LNCAP (cell line): ENCODE results near the gene UBE2Q1.

Experiments
- CTCF ChIP-seq: fragments of 450-650 bp; IDR thresholded peaks from 2 replicates; pipeline ENCODE4 v1.5.1; 2017; ENCODE audit warnings: mild to moderate bottlenecking

The UBE2Q1 gene

DNA sequence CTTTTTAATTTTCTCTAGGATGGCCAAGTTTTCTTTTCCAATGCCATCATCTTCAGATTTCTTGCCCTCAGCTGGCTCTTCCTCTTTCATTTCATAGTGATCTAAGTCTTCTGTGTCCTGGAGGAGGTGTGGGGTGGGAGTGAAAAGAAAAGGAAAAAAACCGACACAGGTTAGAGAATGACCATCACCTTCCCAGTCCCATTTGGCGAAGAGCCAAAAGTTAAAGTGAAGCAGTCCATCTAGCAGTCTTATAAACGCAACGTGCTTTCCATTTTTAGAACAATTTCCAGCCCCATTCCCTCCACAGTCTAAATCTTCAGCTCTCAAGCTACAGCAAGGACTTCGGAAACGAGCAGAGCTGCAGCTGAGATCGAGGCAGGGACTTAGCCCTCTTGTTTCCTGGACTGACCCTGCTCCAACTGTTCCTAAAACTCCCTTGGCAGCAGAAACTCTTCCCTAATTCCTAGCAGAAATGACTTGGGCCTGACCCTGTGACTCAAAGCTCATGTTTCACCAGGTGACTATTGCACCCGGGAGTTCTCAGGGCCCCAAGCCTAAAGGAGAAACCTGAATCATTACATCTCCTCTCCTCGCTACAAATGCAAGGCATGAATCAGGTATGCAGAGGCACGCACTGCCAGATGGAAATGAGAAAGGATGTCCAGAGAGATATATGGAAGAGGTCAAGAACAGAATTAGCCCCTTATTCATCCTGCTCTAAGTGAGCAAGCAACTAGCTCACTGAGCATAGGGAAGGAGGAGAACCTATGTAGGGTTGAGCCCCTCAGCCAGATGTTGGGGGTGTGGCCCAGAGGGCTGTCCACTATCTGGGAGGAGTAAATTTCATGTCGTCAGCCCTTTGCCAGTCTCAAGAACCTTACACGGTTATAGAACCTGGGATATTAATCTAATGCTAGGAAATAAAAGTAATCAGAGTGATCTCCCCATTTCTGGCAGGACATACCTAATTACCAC is 5.1 kb downstream of the UBE2Q1 start:
- no peak for TF ChIP-seq CTCF

GRCh38 chr1:154552036-154552435 is 6.4 kb downstream of the UBE2Q1 start:
- no peak for TF ChIP-seq CTCF

GRCh38 chr1:154551474-154551873 is 7.0 kb downstream of the UBE2Q1 start:
- TF ChIP-seq CTCF: no peak

- no peak for TF ChIP-seq CTCF
Observed at GRCh38 chr1:154550657-154551056, 7.8 kb downstream of the UBE2Q1 start.

DNA sequence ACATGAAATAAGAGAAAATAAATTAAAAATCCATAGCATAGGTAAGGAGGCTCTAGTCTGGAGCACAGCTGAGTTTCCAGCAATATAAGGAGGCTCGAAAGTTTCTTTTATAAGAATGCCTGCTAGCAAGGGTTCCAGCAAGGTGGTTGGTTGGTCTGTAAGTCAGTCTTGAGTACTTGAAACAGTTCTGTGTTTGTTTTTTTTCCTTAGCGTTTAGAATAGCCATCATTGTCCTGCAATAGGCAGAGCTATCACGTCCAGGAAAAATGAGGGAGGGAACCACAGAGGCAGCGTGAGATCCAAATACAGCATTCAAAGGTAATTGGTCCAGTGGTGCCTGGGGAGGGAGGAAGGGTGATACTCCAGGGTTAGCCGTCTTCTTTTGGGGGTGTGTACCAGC is 8.4 kb downstream of the UBE2Q1 start:
- TF ChIP-seq CTCF: no peak

DNA sequence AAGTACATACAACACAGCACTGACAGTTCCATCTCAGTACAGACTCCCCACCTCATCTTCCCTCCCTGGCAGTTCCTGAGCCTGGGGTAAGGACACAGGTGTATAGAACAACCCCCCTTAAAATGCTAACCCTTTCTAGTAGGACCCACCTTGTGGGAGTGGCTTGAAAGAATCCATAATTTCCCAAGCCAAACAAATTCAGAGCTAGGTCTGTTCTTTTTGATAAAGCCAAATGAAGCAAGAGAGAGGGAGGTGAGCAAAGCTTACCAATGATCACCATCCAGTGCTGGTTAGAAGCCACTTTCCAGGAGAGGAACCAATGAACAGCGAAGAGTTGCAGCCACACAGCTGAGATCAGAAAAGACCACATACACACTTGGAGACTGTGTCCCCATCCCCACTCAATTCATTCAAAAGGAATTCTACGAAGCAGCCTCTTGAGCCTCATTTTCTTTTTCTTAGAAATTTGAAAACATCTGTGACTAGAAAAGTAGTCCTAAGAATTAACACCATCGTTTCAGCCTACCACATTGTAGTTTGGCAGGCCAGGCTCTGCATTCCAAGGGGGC is 9.2 kb downstream of the UBE2Q1 start:
- no peak for TF ChIP-seq CTCF

DNA sequence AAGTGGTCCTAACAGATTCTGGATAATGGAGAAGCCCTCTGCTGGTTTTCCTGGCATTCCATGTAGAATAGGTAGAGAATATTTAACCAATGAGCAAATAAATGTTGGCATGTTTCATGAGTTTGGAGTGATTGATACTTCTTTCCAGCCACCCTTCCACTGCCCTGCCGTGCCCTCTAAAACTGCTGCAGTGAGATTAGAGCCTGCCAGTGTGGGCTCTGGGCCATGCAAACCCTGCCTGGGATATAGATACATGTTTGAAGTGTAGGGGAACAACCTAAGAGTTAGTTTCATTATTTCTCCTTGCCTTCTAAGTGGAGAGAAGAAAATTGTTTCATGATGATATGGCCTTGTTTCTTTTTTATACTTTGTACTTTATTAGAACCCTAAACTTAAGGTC is 10.4 kb downstream of the UBE2Q1 start:
- TF ChIP-seq CTCF: no peak
